ENCODE data around the gene LINGO1. TPM values are rescaled to one million over a fixed set of nuclear protein-coding genes. Genes with fewer than 3 reads are reported as not detected.

LINGO1 gene
- total RNA-seq, 2 donors from 2014 or later, result 0.78 to 0.99 TPM

- TF ChIP-seq CTCF (IDR thresholded peaks at IDR 0.05) (no peak), POLR2A (IDR thresholded peaks at IDR 0.05) (no peak)
- H3K27ac ChIP-seq, result no peak overlapping the region
- H3K36me3 ChIP-seq (replicated peaks in 1 of 2; ENCODE audit: insufficient read depth in 1 of 2, low read depth in 2 of 2), result no peaks in the 10 kb centered on the region
- H3K27me3 ChIP-seq, result no peaks in the 10 kb centered on the region
- no peaks in the 10 kb centered on the region for H3K9me3 ChIP-seq
- no peak overlapping the region for H3K4me3 ChIP-seq
- intact Hi-C loops (cut with DNase I), result no loop called here
- 74 to 75% methylated on average over 5 of the region's 5 CpGs for WGBS, 2 donors
- ATAC-seq, result no peak
- no peaks in the 10 kb centered on the region for H3K4me1 ChIP-seq
- no peak for DNase-seq
Measured at GRCh38 chr15:77673866-77674265, 41.2 kb upstream of the LINGO1 start.

GRCh38 chr15:77672135-77672534 lies 39.4 kb upstream of the LINGO1 start:
- no peaks in the 10 kb centered on the region for H3K27me3 ChIP-seq
- intact Hi-C loops (cut with DNase I), result no loop called here
- TF ChIP-seq POLR2A (IDR thresholded peaks at IDR 0.05) (no peak), CTCF (IDR thresholded peaks at IDR 0.05) (no peak)
- WGBS, 2 donors, result 35 to 48% methylated on average over 7 of the region's 7 CpGs
- no peaks in the 10 kb centered on the region for H3K4me1 ChIP-seq
- H3K9me3 ChIP-seq, result no peaks in the 10 kb centered on the region
- no peak for ATAC-seq
- H3K4me3 ChIP-seq, result no peak overlapping the region
- H3K36me3 ChIP-seq (replicated peaks in 1 of 2; ENCODE audit: insufficient read depth in 1 of 2, low read depth in 2 of 2), result no peaks in the 10 kb centered on the region
- H3K27ac ChIP-seq, result no peak overlapping the region
- DNase-seq, result no peak

- 76 to 81% methylated on average over 7 to 13 of the region's 13 CpGs for WGBS, 2 donors
- no peak for TF ChIP-seq POLR2A (IDR thresholded peaks at IDR 0.05)
- no peak for TF ChIP-seq CTCF (IDR thresholded peaks at IDR 0.05)
- no peaks in the 10 kb centered on the region for H3K27me3 ChIP-seq
- no peaks in the 10 kb centered on the region for H3K9me3 ChIP-seq
- no peak for ATAC-seq
- intact Hi-C loops (cut with DNase I), result no loop called here
- H3K36me3 ChIP-seq (replicated peaks in 1 of 2; ENCODE audit: insufficient read depth in 1 of 2, low read depth in 2 of 2), result no peaks in the 10 kb centered on the region
- H3K4me1 ChIP-seq, result no peaks in the 10 kb centered on the region
- H3K4me3 ChIP-seq, result no peak overlapping the region
- no peak overlapping the region for H3K27ac ChIP-seq
- DNase-seq, result no peak
Measured at GRCh38 chr15:77671362-77672056, 38.8 kb upstream of the LINGO1 start.

GRCh38 chr15:77670558-77671361 lies 38.0 kb upstream of the LINGO1 start:
- Histone ChIP-seq H3K27ac (no peak overlapping the region), H3K9me3 (no peaks in the 10 kb centered on the region), H3K27me3 (no peaks in the 10 kb centered on the region), H3K4me3 (no peak overlapping the region), H3K4me1 (no peaks in the 10 kb centered on the region), H3K36me3 (replicated peaks in 1 of 2; ENCODE audit: insufficient read depth in 1 of 2, low read depth in 2 of 2) (no peaks in the 10 kb centered on the region)
- no peak for ATAC-seq
- no peak for TF ChIP-seq POLR2A (IDR thresholded peaks at IDR 0.05)
- TF ChIP-seq CTCF (IDR thresholded peaks at IDR 0.05), result no peak
- intact Hi-C loops (cut with DNase I), result no loop called here
- 50 to 79% methylated on average over 2 to 5 of the region's 5 CpGs for WGBS, 2 donors
- DNase-seq, result no peak
